H1 (cell line): Measurements from ENCODE around the gene LAMA3. TPM values are rescaled to one million over a fixed set of nuclear protein-coding genes. Genes with fewer than 3 reads are reported as not detected.

Experiments
- CEBPB ChIP-seq: IDR thresholded peaks from 2 replicates; pipeline ENCODE4 v1.6.1; 2012; ENCODE audit warnings: low read depth, low read length
- EGR1 ChIP-seq: IDR thresholded peaks from 2 replicates; pipeline ENCODE4 v1.6.1; 2011; ENCODE audit warnings: low read depth, low read length, borderline replicate concordance
- RXRA ChIP-seq: IDR thresholded peaks from 2 replicates; pipeline ENCODE4 v1.6.1; 2011; ENCODE audit warnings: low read depth, mild to moderate bottlenecking, low read length, moderate library complexity; ENCODE audit not compliant: insufficient read depth
- TAF7 ChIP-seq: optimal IDR thresholded peaks from 2 replicates; pipeline ENCODE3; 2011; ENCODE audit warnings: low read depth, mild to moderate bottlenecking, inconsistent platforms, low read length, moderate library complexity, borderline replicate concordance
- TEAD4 ChIP-seq: IDR thresholded peaks from 2 replicates; pipeline ENCODE4 v1.6.1; 2012; ENCODE audit warnings: low read depth, low read length, inconsistent platforms, mixed read lengths
- polyA plus RNA-seq, 7 experiments: library from polyadenylated mRNA; depleted of rRNA in 3 of 7; stranded (reverse) in 5 of 7; unstranded in 2 of 7; fragments of >200 nt in 5 of 7; fragments of 200-250 nt in 2 of 7; gene quantifications; 1 replicate in 5 of 7; 2 replicates in 1 of 7; 4 replicates in 1 of 7; pipeline versions ENCODE4 v1.2.1 to v1.2.3, GENCODE V29; 2011 to 2013; ENCODE audit warnings: missing spikeins in 2 of 7, mixed read lengths in 2 of 7
- total RNA-seq: library from RNA; stranded (reverse); fragmentation: NEBNext Ultra II Directional; extraction: Animal tissue kit (Norgen Biotek cat#: 25700); gene quantifications from 2 replicates; pipeline ENCODE4 v1.2.1, GENCODE V29; 2021
- TF ChIP-seq, protein P1 (sequence below): fragments of 300-600 bp; sonication (generic); IDR thresholded peaks from 2 replicates; pipeline ENCODE4 v1.7.1; 2012; ENCODE audit warnings: low read length, moderate library complexity, mild to moderate bottlenecking, inconsistent platforms; ENCODE audit not compliant: insufficient replicate concordance
- TF ChIP-seq, protein P2 (sequence below): IDR thresholded peaks from 2 replicates; pipeline ENCODE4 v1.6.1; 2012; ENCODE audit warnings: low read length, inconsistent platforms

Gene LAMA3
- total and polyA plus RNA-seq, 2 of the 8 experiments (the other 6 are each of a cell fraction or from before 2014, with no cell fraction given), result 0.76 to 5.0 TPM

DNA sequence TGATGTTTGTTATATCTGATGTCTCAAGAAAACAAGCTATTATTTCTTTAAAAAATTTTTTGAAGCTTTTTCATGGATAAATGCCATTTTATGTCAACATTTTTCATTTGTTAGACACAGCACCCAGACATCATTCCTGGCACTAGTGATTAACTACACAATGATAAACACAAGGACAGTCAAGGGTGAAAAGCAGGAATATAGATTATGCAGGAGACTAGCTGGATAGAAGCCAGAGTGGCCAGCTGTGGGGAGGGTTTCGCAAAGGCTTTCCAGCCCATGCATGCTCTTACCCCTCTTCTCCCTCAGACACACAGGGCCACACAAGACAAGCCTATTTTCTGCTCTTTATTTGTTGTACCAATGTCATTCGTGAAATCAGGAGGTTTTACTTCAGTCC, 198.2 kb downstream of the LAMA3 start (continued):
- TF ChIP-seq, protein P1, sequence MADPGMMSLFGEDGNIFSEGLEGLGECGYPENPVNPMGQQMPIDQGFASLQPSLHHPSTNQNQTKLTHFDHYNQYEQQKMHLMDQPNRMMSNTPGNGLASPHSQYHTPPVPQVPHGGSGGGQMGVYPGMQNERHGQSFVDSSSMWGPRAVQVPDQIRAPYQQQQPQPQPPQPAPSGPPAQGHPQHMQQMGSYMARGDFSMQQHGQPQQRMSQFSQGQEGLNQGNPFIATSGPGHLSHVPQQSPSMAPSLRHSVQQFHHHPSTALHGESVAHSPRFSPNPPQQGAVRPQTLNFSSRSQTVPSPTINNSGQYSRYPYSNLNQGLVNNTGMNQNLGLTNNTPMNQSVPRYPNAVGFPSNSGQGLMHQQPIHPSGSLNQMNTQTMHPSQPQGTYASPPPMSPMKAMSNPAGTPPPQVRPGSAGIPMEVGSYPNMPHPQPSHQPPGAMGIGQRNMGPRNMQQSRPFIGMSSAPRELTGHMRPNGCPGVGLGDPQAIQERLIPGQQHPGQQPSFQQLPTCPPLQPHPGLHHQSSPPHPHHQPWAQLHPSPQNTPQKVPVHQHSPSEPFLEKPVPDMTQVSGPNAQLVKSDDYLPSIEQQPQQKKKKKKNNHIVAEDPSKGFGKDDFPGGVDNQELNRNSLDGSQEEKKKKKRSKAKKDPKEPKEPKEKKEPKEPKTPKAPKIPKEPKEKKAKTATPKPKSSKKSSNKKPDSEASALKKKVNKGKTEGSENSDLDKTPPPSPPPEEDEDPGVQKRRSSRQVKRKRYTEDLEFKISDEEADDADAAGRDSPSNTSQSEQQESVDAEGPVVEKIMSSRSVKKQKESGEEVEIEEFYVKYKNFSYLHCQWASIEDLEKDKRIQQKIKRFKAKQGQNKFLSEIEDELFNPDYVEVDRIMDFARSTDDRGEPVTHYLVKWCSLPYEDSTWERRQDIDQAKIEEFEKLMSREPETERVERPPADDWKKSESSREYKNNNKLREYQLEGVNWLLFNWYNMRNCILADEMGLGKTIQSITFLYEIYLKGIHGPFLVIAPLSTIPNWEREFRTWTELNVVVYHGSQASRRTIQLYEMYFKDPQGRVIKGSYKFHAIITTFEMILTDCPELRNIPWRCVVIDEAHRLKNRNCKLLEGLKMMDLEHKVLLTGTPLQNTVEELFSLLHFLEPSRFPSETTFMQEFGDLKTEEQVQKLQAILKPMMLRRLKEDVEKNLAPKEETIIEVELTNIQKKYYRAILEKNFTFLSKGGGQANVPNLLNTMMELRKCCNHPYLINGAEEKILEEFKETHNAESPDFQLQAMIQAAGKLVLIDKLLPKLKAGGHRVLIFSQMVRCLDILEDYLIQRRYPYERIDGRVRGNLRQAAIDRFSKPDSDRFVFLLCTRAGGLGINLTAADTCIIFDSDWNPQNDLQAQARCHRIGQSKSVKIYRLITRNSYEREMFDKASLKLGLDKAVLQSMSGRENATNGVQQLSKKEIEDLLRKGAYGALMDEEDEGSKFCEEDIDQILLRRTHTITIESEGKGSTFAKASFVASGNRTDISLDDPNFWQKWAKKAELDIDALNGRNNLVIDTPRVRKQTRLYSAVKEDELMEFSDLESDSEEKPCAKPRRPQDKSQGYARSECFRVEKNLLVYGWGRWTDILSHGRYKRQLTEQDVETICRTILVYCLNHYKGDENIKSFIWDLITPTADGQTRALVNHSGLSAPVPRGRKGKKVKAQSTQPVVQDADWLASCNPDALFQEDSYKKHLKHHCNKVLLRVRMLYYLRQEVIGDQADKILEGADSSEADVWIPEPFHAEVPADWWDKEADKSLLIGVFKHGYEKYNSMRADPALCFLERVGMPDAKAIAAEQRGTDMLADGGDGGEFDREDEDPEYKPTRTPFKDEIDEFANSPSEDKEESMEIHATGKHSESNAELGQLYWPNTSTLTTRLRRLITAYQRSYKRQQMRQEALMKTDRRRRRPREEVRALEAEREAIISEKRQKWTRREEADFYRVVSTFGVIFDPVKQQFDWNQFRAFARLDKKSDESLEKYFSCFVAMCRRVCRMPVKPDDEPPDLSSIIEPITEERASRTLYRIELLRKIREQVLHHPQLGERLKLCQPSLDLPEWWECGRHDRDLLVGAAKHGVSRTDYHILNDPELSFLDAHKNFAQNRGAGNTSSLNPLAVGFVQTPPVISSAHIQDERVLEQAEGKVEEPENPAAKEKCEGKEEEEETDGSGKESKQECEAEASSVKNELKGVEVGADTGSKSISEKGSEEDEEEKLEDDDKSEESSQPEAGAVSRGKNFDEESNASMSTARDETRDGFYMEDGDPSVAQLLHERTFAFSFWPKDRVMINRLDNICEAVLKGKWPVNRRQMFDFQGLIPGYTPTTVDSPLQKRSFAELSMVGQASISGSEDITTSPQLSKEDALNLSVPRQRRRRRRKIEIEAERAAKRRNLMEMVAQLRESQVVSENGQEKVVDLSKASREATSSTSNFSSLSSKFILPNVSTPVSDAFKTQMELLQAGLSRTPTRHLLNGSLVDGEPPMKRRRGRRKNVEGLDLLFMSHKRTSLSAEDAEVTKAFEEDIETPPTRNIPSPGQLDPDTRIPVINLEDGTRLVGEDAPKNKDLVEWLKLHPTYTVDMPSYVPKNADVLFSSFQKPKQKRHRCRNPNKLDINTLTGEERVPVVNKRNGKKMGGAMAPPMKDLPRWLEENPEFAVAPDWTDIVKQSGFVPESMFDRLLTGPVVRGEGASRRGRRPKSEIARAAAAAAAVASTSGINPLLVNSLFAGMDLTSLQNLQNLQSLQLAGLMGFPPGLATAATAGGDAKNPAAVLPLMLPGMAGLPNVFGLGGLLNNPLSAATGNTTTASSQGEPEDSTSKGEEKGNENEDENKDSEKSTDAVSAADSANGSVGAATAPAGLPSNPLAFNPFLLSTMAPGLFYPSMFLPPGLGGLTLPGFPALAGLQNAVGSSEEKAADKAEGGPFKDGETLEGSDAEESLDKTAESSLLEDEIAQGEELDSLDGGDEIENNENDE, result no peak
- TF ChIP-seq EGR1 (no peak), CEBPB (no peak), RXRA (no peak), TEAD4 (no peak), TAF7 (no peak)
- TF ChIP-seq, protein P2, sequence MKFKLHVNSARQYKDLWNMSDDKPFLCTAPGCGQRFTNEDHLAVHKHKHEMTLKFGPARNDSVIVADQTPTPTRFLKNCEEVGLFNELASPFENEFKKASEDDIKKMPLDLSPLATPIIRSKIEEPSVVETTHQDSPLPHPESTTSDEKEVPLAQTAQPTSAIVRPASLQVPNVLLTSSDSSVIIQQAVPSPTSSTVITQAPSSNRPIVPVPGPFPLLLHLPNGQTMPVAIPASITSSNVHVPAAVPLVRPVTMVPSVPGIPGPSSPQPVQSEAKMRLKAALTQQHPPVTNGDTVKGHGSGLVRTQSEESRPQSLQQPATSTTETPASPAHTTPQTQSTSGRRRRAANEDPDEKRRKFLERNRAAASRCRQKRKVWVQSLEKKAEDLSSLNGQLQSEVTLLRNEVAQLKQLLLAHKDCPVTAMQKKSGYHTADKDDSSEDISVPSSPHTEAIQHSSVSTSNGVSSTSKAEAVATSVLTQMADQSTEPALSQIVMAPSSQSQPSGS, result no peak
